CD4-positive, alpha-beta T cell treated with Interleukin-17A for 4 hours (primary cell): Measurements from ENCODE around the gene BOD1.

Experiments used
- DNase-seq: peaks from one replicate; pipeline ENCODE4 v3.0.0-alpha.2; 2020; ENCODE audit warnings: mixed read lengths

The BOD1 gene

DNA sequence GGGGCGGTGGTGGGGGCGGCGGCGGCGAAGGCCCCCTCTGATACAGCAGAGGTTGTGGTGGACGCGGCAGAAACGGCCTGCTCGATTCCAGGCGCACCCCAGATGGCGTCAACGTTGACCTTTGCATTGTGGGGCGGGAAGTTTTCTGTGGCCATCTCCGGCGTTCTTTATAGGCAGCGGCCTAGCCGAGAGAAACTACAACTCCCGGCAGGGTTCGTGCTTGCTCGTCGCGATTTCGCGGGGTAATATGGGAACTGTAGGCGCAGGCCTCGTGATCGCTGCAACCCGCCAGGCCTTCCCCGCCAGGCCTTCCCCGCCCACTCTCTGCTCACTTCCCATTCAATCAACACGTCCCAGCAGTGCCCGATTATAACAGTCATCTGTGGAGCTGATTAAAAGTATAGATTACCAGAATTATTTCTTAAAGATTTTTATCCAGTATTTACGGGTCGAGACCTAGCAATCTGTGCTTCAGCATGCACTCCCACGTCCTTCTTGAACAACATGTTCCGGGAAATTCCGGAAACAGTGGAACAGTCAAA, at the start of gene BOD1:
TSS of gene BOD1 (minus strand) at position 74 of the 542 bp plus-strand sequence. CDS start 214 bp downstream, outside the sequence.
- DNase-seq = peak; percentile 94

- DNase-seq = no peak
These were observed 48.9 kb upstream of the BOD1 start for GRCh38 chr5:173665326-173665725.

- DNase-seq = no peak
These were observed 47.7 kb upstream of the BOD1 start for GRCh38 chr5:173664154-173664526.

DNA sequence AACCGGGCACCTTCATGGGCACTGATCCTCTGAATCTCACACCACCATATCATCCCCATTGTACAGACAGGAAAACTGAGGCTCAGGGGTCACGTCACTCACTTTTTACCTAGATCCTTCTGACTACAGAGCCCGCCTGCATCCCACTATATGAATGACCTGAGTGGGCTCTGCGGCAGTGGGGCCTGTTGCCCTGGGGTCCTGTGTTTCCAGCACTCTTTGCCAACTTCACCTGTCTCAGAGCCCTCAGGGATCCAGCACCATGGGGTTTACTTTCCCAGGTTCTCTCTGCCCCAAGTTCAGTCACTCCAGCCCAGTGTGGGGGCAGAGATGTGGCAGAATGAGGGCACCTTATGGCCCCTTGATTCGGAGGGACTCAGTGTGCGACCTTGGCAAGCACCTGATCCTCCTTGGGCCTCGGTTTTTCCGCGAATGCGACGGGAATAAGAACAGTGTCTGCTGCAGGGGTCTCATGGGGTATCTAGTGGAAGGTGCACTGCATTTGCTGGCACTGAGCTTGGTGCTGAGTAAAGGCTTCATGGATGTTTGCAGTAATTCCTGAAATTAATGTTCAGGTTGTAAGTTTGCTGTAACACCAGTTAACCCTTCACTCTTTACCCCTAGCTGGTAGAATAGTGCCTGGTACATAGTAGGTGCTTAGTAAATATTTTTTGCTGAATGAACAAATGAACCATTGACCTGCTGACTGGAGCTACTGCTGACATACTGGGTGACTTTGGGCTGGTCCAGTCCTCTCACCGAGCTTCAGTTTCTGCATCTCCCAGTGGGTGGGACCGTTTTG, 47.1 kb upstream of the BOD1 start:
- no peak for DNase-seq

DNA sequence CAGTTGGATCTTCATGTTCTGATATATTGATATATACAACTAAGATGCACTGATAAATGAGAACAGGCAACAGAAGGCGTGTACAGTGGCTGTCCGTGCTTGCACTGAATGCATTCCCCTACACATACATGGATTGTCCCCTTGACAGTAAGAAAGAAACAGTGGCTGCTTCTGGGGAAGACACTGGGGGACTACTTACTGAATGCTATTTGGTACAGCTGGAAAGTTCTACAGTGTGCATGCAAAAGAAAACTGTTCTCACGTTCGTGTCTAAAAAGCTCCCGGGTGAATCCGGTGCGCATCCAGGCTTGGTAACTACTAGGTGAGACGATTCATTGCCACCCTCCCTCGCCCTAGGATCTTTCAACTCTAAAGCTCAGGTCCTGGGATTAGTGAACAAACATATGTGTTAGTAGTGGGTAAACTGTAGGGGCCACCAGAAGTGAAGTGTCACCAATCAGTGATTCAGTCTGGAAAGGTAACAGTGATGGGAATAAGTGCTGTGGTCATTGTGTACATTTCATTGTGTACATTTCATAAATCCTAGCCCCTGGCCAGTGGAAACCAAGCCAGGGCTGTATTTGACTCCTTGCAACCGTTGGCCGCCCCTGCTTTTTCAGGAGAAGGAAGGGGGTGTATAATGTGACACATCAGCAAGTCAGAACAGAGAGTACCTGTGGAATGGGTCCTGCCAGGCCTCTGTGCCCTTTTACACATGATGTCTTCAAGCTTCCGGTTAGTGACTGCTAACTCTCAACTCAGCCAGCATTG, 46.3 kb upstream of the BOD1 start:
- no peak for DNase-seq

GRCh38 chr5:173660481-173661280, 44.2 kb upstream of the BOD1 start:
- no peak for DNase-seq

DNA sequence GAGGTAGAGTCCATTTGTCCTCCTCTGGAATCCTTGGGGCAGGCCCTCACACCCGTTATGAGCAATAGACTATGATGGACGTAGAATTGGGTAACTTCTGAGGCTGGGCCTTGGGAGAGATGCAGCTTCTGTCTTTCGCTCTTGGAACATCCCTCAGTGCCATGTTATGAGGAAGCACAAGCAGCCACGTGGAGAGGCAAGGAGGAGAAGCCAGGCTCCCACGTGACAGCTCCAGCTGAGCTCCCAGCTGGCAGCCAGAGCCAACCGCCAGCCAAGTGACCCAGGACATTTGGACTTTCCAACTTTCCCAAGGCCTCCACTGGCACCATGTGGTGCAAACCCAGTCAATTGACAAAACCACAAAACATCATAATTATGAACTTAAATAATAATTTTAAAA, 43.0 kb upstream of the BOD1 start:
- DNase-seq = no peak

DNA sequence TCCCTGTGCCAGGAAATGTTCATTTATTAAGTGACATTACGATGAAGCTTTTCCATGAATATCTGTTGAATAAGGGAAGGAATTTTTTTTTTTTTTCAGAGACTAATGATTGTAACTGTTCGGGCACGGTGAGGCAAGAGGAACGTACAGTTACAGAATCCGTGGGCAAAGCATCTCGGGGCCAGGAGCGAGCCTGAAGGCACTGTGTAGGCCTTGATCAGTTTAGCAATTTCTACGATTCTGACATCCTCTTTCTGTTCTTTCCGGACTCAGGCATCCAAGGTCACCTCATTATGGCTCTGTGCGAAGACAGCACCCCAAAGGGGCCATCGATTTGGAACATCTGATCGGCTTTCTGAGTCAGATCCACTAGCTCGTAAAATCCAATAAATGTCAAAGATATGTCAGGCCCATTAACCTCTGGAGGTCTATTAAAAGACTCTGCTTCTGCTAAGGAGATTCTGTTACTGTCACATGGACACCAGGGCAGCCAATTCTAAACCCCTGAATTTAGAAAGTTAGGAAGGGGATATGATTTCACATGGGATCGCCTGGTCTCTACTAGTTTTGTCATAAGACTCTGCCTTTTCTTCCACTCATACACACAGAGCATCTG, 41.4 kb upstream of the BOD1 start:
- DNase-seq = no peak

- no peak for DNase-seq
These were observed 38.8 kb upstream of the BOD1 start for GRCh38 chr5:173655196-173655797.

DNA sequence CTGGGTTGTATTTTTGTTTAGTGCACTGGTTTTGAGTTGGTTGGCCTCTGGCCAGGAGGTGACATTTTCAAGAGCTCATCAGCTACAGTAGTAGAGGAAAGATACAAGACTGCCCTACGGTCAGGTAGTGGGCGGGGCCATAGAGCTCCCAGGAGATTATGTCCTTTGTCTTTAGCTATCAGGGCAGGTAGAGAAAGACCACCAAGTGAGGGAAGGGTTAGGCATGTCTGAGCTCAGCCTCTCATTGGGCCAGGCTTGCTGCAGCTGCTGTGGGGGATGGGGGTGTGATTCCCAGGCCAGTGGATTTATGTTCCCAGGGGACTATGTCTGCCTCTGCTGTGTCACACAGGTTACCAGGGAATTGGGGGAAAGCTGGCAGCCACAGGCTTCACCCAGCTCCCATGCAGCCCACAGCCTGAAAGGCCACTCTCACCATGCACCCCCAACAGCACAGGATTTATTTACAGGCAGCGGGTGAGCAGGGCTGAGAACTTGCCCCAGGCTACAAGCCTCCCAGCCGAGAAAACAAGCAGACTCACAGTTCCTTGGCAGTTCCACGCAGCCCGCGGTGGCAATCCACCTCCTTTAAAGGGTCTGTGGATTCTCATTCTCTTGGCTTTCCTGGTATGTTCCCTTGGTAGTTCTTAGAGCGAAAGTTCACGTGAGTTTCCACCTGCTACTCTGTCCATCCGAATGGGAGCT, 37.5 kb upstream of the BOD1 start:
- DNase-seq = no peak

DNA sequence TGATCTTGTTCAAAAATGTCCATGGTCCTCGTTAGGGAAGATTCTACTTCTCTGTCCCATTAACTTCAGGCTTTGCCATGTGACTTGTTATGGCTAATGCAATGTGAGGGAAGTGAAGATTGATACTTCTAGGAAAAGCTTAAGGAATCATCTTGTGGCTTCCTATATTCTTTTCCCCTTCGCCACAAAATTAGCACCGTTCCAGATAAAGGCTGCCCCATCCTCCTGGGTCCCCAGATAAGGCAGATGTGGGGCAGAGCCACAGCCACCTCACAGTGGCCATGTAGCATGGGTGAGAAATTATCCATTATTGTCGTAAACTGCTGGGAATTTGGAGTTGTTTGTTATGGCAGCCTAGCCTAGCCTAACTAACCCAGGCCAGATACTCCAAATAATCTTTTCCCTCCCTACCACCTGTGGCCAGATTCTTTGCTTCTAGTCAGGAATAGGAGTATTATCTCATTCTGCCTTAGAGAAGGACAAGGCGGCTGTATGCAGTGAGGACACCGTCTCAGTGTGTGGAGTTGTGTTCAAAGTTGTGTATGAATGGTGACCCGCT, 31.9 kb upstream of the BOD1 start:
- no peak for DNase-seq

DNA sequence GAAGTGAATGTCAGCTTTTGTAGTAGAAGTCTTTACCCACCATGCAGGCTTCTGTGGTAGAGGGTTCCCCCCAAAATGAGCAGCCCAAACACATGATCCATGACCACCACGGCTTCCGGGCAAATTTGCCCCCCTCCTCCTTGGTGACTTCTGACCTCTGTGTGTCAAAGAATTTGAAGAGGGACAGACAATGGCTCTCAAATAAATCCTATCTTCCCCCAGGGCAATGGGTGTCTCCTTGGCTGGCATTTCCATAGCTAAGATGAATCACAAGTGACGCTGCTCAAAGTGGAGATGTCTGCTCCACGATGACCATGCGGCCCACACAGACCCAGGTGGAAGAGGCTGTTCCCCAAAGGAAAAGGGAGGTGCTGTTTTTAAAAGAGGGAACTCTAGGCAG, 30.2 kb upstream of the BOD1 start:
- no peak for DNase-seq

DNA sequence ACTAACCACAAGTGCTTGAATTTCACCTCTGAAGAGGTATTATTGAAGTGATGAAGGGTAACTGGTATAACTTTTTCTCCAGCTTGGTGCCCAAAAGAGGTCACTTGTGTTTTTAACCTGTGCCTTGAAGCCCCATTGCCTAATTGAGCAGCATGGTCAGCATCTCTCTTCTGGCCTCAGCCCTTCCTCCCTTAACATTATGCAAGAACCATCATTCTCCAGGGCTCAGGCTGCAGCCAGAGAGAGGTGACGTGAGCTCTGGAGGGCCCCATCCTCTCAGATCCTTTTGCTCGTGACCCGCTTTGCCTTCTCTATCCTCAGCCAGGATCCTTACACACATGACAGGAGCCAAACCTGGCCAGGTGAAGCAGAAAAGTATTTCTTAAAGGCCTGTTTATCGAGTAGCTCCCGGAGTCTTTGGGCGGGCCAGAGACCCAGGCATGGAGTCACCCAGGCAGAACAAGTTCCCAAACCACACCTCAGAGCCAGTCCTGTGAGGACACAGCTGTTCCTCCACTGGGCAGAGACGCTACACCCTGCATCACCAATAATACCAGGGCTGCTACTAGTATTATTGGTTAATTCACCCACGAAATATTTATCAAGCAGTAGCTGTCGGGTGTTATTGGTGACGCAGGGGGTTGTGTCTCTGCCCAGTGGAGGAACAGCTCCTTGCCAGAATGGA, 29.6 kb upstream of the BOD1 start:
- no peak for DNase-seq

GRCh38 chr5:173645437-173645807, 29.0 kb upstream of the BOD1 start:
- no peak for DNase-seq

DNA sequence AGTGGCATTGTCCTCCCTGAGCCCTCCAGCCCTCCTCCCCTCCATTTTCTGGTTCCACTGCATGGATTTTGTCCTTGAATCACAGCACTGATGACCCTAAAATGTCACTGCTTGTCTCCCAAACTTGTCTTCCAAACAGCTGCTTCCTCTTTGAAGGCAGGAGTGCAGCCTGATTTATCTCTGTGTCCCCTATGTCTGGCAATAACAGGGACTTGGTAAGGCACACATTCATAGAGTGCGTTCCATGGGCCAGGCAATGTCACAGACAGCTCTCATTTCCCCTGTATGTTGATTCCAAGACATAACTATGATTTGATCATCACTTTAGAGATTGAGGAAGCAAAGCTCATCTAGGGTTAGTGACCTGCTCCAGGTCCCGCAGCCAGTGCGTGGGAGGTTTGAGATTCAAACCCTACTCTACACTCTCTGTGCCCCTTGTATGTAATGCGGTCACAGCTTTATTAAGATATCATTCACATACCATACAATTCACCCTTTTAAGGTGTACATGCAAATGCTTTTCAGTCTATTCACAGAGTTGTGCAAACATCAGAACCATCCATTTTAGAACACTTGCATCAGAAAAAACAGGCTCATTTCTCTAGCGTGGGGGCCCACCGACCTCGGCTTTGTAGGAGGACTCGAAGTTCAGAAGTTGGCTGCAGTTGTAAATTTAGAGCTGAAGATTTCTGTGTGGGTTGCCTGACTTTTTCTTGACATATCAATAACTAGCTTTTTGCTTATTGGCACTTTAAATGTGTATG, 28.4 kb upstream of the BOD1 start:
- no peak for DNase-seq

DNA sequence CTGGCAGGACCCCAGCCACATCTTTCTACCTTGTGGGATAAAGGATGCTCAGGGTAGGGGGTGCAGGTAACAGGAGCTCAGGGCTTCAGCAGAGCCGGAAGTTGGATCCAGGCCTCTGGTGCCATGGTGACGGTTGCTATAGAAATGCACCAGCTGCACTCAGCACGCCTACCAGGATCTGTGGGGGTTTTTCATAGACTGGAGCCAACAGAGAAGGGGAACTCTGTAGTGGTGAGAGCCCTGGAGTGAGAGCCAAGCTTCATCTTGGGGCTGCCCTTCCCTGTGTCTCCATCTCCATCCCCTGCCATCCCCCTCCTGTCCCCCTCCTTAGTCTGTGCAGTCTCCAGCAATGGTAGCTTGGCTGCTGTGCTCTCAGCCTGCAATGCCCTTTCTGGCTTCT, 27.5 kb upstream of the BOD1 start:
- DNase-seq = no peak

DNA sequence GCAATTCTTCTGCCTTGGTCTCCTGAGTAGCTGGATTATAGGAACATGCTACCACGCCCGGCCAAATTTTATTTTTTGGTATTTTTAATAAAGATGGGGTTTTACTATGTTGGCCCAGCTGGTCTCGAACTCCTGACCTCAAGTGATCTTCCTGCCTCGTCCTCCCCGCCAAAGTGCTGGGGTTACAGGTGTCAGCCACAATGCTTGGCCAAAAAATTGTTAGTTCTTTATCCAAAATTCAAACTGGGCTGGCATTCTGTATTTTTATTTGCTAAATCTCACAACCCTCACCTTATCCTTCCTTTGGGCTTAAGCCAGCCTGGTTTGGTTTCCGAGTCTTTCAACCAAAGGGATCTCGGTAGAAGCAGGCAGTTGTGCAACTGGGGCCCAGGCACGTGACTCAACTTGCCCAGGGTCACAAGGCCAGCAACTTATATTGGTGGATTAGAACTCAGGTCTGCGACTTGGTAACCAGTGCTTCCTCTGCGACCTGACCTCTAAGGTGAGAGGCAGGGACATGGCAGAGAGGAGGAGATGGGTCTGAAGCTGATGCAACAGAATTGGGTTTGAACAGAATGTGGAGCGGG, 26.5 kb upstream of the BOD1 start:
- DNase-seq = no peak

GRCh38 chr5:173642191-173642816, 25.9 kb upstream of the BOD1 start:
- DNase-seq = no peak
